Superior temporal gyrus (tissue), 1 donor: ENCODE measurements around the gene LCNL1.

Source experiments
- DNase-seq: peaks from one replicate; pipeline ENCODE4 v3.0.0-alpha.2; 2016; ENCODE audit errors: extremely low spot score

Gene LCNL1

DNA sequence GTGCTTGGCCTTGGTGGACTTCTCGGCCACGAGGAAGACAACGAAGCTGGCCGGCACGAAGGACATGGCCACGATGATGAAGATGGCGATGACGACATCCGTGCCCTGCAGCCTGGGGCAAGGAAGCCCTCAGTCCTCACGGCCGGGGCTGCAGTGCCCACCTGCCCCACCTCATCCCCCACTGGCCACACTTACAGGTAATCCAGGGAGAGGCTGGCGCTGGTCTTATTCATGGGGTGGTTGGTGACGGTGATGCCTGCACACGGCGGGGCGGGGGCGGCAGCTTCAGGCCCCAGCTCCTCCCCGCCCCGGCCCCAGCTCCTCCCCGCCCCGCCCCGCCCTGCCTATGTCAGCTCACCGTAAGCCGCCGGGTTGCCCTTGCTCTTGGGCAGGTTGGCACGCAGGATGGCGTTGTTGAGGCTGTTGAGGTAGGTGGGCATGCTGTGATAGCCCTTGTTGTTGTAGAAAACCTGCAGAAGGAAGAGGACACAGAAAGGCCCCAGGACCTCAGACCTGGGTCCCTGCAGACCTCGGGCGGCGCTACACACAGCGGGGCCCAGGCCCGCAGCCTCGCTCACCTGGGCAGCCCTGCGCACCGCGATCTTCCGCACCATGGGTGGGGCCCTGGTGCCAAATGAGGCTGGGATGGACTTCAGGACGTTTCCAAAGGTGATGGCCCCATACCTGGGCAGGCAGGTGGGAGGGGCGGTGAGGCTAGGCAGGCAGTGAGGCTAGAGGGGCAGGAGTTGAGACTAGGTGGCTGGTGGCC lies 29.3 kb downstream of the LCNL1 start:
- DNase-seq: no peak

- DNase-seq: no peak
Observed at GRCh38 chr9:137012694-137013570, 30.1 kb downstream of the LCNL1 start.

DNA sequence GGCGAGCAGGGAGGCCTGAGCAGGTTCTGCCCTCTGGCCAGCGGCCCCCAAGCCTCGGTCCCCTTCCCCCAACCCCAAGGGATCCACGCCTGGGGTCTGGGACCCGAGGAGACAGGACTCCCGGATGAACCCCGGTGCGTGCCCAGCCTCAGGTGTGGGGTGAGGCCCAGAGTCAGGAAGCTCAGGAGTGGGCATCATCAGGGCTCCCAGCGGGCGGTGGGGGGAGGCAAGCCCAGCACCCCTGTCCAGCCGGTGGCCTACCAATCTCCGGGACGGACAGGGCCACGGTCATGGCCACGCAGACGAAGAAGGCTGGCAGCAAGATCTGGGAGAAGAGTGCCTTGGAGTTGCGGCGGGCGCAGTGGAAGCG lies 30.8 kb downstream of the LCNL1 start:
- no peak for DNase-seq

- DNase-seq: no peak
Observed at GRCh38 chr9:137014166-137014565, 31.4 kb downstream of the LCNL1 start.

DNA sequence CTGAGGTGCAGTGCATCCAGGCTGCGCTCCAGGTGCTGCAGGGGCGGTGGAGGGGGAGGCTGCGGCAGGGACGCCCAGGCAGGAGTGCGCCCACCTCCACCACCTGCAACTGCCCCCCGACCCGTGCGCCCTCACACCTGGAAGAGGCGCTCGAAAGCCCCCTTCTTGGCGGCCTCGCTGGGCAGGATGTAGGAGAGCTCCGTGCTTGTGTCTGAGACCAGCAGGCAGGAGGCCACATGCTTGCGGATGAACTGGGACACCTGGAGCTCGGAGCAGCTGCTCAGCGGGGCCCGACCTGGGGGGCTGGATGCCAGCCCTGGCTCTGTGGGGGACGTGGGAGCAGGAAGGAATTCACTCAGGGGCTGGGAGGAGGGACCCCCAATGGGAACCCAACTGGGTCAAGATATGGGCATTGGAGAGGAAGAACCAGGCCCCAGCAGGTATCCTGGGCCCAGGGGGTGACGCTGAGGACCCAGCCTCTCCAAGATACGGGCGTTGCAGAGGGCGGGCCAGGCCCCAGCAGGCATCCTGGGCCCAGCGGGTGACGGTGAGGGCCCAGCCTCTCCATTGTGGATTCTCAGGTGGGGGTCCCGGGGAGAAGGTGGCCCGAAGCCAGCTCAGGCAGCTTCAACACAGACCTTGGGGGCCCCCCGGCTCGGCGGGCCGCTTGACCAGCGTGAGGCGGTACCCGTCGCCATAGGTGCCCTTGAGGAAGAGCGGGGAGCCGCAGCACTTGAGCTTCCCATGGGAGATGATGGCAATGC lies 32.2 kb downstream of the LCNL1 start:
- no peak for DNase-seq

GRCh38 chr9:137015540-137015930 lies 32.7 kb downstream of the LCNL1 start:
- DNase-seq: no peak

GRCh38 chr9:137015976-137016375 lies 33.2 kb downstream of the LCNL1 start:
- DNase-seq: no peak

DNA sequence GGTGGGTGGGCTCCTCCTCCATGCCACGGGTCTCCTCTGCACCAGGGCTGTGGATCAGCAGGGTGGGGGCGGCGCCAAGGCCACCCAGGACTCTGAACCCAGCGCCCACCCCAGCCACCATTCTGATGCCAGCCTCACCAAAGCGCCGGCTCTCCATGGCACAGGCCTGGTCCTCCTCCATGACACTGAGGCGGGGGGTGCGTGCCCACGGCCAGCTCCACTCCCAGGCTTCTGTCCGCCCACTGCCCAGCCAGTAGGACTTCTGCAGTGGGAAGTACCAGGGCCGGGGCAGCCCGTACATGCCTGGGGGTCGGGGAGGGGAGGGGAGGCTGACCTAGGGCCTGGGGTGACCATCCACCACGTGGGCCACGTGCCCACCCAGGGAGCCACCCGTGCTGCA lies 33.6 kb downstream of the LCNL1 start:
- no peak for DNase-seq

DNA sequence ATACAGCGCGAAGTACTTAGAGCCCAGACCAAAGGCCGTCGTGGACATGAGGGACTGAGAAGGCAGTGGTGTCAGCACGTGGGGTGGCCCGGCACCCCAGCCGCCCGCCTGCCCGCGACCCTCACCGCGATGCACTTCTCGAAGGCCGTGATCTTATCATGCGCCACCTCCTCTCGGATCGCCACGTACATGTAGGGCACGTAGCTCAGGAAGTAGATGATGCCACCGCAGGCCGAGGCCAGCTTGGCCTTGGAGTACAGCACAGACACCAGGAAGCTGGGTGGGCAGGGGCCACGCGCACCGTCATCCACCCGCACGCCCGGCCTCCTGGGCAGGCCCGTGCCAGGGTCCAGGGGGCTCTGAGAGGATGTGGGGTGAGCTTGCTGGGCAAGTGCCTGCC lies 34.3 kb downstream of the LCNL1 start:
- DNase-seq: no peak

DNA sequence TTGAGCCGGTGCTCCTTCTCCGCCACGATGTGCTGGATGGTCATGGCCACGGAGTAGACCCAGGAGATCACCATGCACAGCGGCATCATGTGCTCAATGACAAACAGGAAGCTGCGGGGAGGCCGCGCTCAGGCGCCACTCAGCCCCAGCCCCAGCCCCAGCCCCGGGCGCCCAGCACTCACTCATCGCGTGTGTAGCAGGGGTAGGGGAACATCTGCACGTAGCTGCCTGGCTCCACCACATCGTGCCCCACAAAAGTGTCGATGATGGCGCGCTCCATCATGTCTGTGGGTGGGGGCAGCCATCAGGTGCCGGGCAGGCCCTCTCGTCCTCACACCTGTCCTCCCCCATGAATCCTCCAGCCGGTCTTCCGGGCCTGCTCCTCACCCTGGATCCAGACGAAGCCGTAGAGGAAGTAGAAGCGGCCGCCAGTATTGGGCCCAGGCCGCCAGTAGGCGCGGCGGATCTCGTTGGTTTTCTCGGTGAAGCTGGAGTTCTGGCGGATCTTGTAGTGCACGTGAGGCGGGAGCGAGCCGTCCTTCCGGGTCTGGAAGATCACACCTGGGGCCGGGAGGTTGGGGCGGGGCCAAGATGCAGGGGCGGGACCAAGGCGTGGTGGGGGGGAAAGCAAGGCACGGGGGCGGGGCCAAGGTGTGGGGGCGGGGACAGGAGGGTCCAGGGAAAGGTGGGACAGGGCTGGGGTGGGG lies 35.2 kb downstream of the LCNL1 start:
- DNase-seq: no peak

- no peak for DNase-seq
Observed at GRCh38 chr9:137018761-137019559, 36.2 kb downstream of the LCNL1 start.

DNA sequence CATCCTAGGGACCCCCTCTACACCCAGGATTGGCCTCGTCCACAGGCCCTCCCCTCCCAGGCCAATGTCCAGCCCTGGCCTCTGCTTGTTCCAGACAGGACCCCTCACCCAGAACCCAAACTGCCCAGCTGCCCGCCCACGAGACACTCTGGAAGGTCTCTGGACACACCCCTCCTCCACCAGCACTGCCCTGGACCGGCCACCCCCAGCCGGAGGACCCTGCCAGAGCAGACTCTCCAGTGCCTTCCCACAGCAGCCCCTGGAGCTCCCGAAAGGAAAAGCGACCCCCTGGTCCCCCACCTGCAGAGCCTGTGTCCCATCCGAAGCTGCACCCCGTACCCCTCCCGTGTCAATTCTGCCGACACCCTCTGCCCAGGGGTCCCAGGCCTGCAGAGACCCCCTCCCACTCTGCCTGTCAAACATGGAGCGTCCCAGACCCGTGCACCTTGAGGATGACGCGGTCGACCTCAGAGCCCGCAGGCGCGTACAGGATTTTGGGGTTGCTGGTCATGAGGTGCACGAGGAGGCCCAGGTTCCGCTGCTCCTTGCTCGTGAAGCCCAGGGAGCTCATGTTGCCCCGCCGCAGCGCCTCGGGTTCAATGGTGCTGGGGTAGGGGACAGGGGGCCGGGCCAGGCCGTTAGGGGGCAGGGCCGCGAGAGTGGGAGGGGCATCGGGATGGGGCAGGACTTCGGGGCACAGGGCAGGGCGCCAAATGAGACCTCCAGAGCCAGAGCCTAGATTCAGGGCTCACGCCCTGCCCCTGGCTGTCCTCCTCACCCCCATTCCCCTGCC lies 37.3 kb downstream of the LCNL1 start:
- no peak for DNase-seq

DNA sequence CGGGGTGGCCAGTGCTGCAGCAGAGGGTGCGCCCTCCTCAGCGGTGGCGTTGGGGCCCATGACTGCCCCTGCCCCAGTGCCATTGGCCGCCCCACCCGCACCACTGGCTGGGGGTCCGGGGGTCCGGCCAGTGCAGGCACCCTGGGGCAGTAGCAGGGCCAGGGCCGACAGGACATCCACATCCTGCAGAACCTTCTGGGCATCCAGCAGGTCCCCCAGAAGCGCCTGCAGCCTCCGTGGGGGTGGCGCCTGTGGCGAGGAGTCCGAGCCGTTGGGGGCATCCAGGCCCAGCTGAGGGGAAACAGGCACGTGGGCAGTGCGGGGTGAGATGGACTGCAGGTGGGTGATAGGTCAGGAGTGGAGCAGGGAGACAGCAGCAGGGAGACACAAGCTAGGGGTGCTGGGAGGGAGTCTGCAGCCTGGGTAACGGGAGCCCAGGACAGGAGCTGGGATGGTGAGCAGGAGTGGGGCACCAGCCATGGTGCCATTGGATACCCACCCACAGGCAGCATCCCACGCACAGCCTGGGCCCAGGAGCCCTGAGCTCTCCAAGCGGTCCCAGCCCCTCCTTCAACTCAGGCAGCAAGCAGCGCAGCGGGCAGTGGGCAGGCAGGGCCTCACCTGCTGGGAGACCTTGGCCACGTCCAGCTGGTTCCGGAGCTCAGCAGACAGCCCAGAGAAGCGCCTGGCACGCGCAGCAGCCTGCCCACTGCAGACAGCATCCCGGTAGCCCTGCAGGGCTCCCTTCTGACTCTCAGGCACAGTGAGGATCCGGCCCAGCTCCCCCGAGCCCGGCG lies 38.2 kb downstream of the LCNL1 start:
- no peak for DNase-seq

- DNase-seq: no peak
Observed at GRCh38 chr9:137021568-137021978, 38.8 kb downstream of the LCNL1 start.

DNA sequence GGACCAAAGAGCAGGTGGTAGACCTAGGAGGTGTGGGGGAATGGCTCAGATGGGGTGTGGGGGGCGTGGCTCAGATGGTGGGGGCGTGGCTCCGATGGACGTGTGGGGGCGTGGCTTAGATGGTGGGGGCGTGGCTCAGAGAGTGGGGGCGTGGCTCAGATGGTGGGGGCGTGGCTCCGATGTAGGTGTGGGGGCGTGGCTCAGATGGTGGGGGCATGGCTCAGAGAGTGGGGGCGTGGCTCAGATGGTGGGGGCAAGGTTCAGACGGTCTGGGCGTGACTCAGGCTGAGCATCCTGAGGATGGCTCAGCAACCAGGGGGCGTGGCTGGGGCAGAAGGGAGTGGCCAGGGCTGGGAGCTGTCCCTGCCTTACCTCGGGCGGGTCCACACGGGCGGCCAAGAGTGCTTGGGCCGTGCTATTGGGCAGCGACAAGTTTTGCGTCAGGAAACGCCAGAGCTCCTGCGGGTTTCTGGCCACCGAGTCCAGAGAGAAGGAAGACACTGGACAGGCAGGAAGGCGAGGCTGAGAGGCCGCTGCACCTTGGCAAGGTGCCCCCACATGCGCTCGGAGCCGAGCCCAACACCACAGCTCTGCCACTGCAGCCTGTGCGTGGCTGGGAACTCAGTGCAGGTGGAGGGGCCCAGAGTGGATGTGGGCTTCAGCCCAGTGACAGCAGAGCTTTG lies 39.3 kb downstream of the LCNL1 start:
- peak; percentile 88 for DNase-seq

DNA sequence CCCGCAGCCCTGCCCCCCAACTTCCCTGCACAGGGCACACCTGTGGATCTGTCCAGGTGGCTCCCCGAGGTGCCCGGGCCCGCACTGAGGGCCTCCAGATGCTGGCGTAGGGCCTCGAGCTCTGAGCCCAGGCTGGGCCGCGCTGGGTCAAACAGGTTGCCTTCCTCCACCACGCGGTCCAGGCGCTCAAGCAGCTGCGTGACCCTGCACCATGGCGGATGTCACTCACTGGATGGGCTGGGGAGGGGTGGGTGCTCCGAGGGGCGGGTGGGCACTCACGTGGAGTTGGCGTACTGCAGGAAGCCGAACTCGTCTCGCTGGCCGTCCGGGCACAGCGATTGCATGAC lies 39.8 kb downstream of the LCNL1 start:
- DNase-seq: no peak

- peak; percentile 31 for DNase-seq
Observed at GRCh38 chr9:137023157-137023556, 40.4 kb downstream of the LCNL1 start.

DNA sequence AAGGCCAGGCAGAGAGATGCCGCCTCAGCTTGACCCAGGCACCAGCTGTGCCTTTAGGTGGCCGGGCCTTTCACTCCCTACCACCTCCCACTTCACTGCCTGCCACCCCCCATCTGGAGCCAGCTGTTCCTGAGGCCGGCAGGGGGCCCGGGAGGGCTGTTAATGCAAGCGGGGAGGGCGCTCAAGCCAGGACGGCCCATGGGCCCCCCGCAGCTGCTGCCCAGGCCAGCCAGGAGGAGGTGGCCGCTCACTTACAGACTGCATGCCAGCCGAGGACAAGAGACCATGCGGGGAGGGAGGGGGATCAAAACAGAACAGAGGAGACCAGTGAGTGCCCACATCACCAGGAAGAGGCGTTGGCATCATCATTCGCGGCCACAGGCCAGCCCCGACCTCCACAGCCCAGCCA lies 40.8 kb downstream of the LCNL1 start:
- peak; percentile 54 for DNase-seq

- peak; percentile 96 for DNase-seq
Observed at GRCh38 chr9:137025517-137025966, 42.7 kb downstream of the LCNL1 start.
